GM06990 (cell line): ENCODE data around the gene KLF16.

Experiments
- DNase-seq: peaks from one replicate; pipeline ENCODE4 v3.0.0-alpha.2; 2011; ENCODE audit not compliant: insufficient read length; ENCODE audit errors: extremely low read depth
- H3K27me3 ChIP-seq: replicated peaks from 2 replicates; pipeline ENCODE4 v1.6.0; 2011; ENCODE audit warnings: low read length; ENCODE audit not compliant: control insufficient read depth, insufficient read depth
- H3K36me3 ChIP-seq: 2 replicates; pipeline ENCODE4 v1.5.1; 2011; ENCODE audit warnings: low read length; ENCODE audit not compliant: control insufficient read depth, insufficient read depth
- H3K4me3 ChIP-seq: replicated peaks from 2 replicates; pipeline ENCODE4 v1.5.1; 2011; ENCODE audit warnings: low read depth, mild to moderate bottlenecking, control low read depth, low read length
- TF ChIP-seq, protein P1 (sequence below): IDR thresholded peaks from 2 replicates; pipeline ENCODE4 v1.5.1; 2011; ENCODE audit warnings: low read length, control low read depth, mild to moderate bottlenecking, inconsistent platforms; ENCODE audit not compliant: insufficient read depth, poor library complexity, severe bottlenecking

KLF16 gene

DNA sequence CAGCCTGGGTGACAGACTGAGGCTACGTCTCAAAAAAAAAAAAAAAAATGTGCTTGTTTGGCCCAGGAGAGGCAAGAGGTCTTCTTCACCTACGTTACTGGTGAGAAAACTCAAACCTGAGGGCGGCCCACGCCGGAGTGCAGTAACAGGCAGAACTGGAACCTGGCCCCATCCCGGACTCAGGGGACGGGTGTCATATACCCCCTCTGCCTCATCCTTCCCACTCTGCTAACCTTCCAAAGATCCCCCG lies 41.4 kb upstream of the KLF16 start:
- peak overlapping the region; percentile 63 for H3K4me3 ChIP-seq
- H3K36me3 ChIP-seq = peaks cover 4% of the 10 kb centered on the region
- DNase-seq = no peak
- H3K27me3 ChIP-seq = no peaks in the 10 kb centered on the region
- TF ChIP-seq, protein P1, sequence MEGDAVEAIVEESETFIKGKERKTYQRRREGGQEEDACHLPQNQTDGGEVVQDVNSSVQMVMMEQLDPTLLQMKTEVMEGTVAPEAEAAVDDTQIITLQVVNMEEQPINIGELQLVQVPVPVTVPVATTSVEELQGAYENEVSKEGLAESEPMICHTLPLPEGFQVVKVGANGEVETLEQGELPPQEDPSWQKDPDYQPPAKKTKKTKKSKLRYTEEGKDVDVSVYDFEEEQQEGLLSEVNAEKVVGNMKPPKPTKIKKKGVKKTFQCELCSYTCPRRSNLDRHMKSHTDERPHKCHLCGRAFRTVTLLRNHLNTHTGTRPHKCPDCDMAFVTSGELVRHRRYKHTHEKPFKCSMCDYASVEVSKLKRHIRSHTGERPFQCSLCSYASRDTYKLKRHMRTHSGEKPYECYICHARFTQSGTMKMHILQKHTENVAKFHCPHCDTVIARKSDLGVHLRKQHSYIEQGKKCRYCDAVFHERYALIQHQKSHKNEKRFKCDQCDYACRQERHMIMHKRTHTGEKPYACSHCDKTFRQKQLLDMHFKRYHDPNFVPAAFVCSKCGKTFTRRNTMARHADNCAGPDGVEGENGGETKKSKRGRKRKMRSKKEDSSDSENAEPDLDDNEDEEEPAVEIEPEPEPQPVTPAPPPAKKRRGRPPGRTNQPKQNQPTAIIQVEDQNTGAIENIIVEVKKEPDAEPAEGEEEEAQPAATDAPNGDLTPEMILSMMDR = no peak

- DNase-seq = no peak
- Histone ChIP-seq H3K4me3 (no peak overlapping the region; the same call in 1 of the 2 replicates), H3K27me3 (no peaks in the 10 kb centered on the region), H3K36me3 (no peaks in the 10 kb centered on the region; the same call in 1 of the 2 replicates)
- TF ChIP-seq, protein P1 = no peak
Observed at GRCh38 chr19:1902923-1903322, 39.5 kb upstream of the KLF16 start.

DNA sequence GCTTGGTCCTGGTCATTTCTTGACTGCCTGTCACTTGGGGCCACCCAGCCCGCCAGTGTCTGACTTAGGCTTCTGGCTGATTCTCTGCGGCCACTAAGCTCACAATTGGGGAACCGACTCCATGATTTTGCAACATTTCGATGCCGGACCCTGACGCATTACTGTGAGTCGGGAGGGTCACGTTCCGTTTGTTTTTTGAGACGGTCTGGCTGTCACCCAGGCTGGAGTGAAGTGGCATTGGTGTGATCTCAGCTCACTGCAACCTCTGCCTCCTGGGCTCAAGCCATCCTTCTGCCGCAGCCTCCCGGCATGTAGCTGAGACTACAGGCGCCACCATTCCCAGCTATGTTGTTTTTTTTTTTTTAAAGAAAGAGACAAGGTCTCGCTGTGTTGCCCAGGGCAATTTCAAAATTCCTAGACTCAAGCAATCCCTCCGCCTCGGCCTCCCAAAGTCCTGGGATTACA lies 38.6 kb upstream of the KLF16 start:
- Histone ChIP-seq H3K36me3 (no peaks in the 10 kb centered on the region), H3K4me3 (no peak overlapping the region), H3K27me3 (no peaks in the 10 kb centered on the region)
- TF ChIP-seq, protein P1 = no peak
- DNase-seq = no peak

GRCh38 chr19:1896508-1896907 lies 33.1 kb upstream of the KLF16 start:
- no peak for DNase-seq
- Histone ChIP-seq H3K4me3 (peak overlapping the region; percentile 6), H3K36me3 (no peaks in the 10 kb centered on the region), H3K27me3 (no peaks in the 10 kb centered on the region)
- TF ChIP-seq, protein P1 = no peak

- Histone ChIP-seq H3K36me3 (no peaks in the 10 kb centered on the region), H3K27me3 (no peaks in the 10 kb centered on the region), H3K4me3 (no peak overlapping the region)
- DNase-seq = no peak
- TF ChIP-seq, protein P1 = no peak
Observed at GRCh38 chr19:1893791-1894190, 30.4 kb upstream of the KLF16 start.

- Histone ChIP-seq H3K36me3 (no peaks in the 10 kb centered on the region), H3K27me3 (no peaks in the 10 kb centered on the region), H3K4me3 (no peak overlapping the region)
- TF ChIP-seq, protein P1 = no peak
- no peak for DNase-seq
Observed at GRCh38 chr19:1889907-1890306, 26.5 kb upstream of the KLF16 start.
